Panc1 (cell line): ENCODE measurements around the gene ITIH5.

Experiments
- CTCF ChIP-seq: fragments of 450-650 bp; IDR thresholded peaks from 2 replicates; pipeline ENCODE4 v1.5.1; 2017; ENCODE audit warnings: mild to moderate bottlenecking
- POLR2AphosphoS5 ChIP-seq: IDR thresholded peaks from 2 replicates; pipeline ENCODE4 v1.6.1; 2012; ENCODE audit warnings: mild to moderate bottlenecking, low read depth, low read length, moderate library complexity
- REST ChIP-seq, 2 experiments: IDR thresholded peaks; 2 replicates each; pipeline ENCODE4 v1.6.1; 2011 to 2012; ENCODE audit warnings: low read depth in 2 of 2, control low read depth in 1 of 2, low read length in 1 of 2, mild to moderate bottlenecking in 1 of 2, moderate library complexity in 1 of 2; ENCODE audit not compliant: insufficient read depth in 1 of 2
- SIN3A ChIP-seq: IDR thresholded peaks from 2 replicates; pipeline ENCODE4 v1.6.1; 2012; ENCODE audit warnings: low read depth, mild to moderate bottlenecking, low read length, moderate library complexity, borderline replicate concordance; ENCODE audit not compliant: insufficient read depth
- TCF7L2 ChIP-seq: IDR thresholded peaks from 2 replicates; pipeline ENCODE4 v1.6.1; 2011; ENCODE audit warnings: mild to moderate bottlenecking, low read depth, low read length, inconsistent platforms

GRCh38 chr10:7545792-7546191, 121.0 kb downstream of the ITIH5 start:
- no peak for TF ChIP-seq CTCF
- no peak for TF ChIP-seq POLR2AphosphoS5
- TF ChIP-seq TCF7L2 = no peak
- no peak for TF ChIP-seq REST (IDR thresholded peaks at IDR 0.05; ENCODE audit: insufficient read depth in 1 of 2, low read depth in 2 of 2, low read length in 1 of 2)
- TF ChIP-seq SIN3A = no peak
